ENCODE measurements around the gene AICDA.
"Not testable (repeated sequence)": the region's sequence is repeated elsewhere in the genome, so short reads cannot be mapped to it uniquely, and the experiment has no call there.

The AICDA gene

DNA sequence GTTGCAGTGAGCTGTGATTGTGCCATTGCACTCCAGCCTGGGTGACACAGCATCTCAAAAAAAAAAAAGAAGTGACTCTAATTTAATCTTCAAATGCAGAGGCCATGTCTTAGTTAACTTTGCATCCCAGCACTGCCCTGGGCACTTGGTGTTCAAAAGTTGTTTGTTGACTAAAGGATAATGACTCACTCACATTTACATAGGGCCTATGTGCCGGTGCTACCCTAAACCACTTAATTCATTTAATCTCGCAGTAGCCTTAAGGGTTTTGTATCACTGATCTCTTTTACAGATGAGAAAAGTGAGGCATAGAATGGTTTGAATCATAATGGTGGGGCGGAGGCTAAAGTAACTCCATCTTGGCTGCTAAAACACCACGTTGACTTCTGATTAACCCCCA lies 26.3 kb upstream of the AICDA start:
- no peak for DNase-seq (ENCODE audit: low read depth, low spot score)
- WGBS (ENCODE audit: insufficient coverage, insufficient read length): no CpG with 5 or more reads among the region's 4 CpGs
- H3K27me3 ChIP-seq (ENCODE audit: control insufficient read depth, insufficient read depth, low read length): no peaks in the 10 kb centered on the region
- no peaks in the 10 kb centered on the region for H3K36me3 ChIP-seq (ENCODE audit: control insufficient read depth, insufficient read depth, low read length)
- H3K9me3 ChIP-seq (ENCODE audit: control insufficient read depth, insufficient read depth, low read length): no peaks in the 10 kb centered on the region
- no peak overlapping the region for H3K27ac ChIP-seq (ENCODE audit: low read length)
- no peaks in the 10 kb centered on the region; the same call in 1 of the 2 replicates for H3K4me1 ChIP-seq (ENCODE audit: control insufficient read depth, insufficient read depth, low read length)
- H3K4me3 ChIP-seq (ENCODE audit: low read length): no peak overlapping the region

- Histone ChIP-seq H3K27me3 (ENCODE audit: control insufficient read depth, insufficient read depth, low read length) (no peaks in the 10 kb centered on the region), H3K4me1 (ENCODE audit: control insufficient read depth, insufficient read depth, low read length) (no peaks in the 10 kb centered on the region; the same call in 1 of the 2 replicates), H3K27ac (ENCODE audit: low read length) (no peak overlapping the region), H3K4me3 (ENCODE audit: low read length) (no peak overlapping the region), H3K36me3 (ENCODE audit: control insufficient read depth, insufficient read depth, low read length) (no peaks in the 10 kb centered on the region), H3K9me3 (ENCODE audit: control insufficient read depth, insufficient read depth, low read length) (no peaks in the 10 kb centered on the region)
- no peak for DNase-seq (ENCODE audit: low read depth, low spot score)
- no CpG with 5 or more reads among the region's 4 CpGs for WGBS (ENCODE audit: insufficient coverage, insufficient read length)
Observed at GRCh38 chr12:8637666-8638065, 25.0 kb upstream of the AICDA start.

GRCh38 chr12:8637244-8637643 lies 24.6 kb upstream of the AICDA start:
- Histone ChIP-seq H3K27ac (ENCODE audit: low read length) (no peak overlapping the region), H3K36me3 (ENCODE audit: control insufficient read depth, insufficient read depth, low read length) (no peaks in the 10 kb centered on the region), H3K4me3 (ENCODE audit: low read length) (no peak overlapping the region), H3K9me3 (ENCODE audit: control insufficient read depth, insufficient read depth, low read length) (no peaks in the 10 kb centered on the region), H3K4me1 (ENCODE audit: control insufficient read depth, insufficient read depth, low read length) (no peaks in the 10 kb centered on the region; the same call in 1 of the 2 replicates), H3K27me3 (ENCODE audit: control insufficient read depth, insufficient read depth, low read length) (no peaks in the 10 kb centered on the region)
- DNase-seq (ENCODE audit: low read depth, low spot score): no peak
- no CpG with 5 or more reads among the region's 7 CpGs for WGBS (ENCODE audit: insufficient coverage, insufficient read length)

DNA sequence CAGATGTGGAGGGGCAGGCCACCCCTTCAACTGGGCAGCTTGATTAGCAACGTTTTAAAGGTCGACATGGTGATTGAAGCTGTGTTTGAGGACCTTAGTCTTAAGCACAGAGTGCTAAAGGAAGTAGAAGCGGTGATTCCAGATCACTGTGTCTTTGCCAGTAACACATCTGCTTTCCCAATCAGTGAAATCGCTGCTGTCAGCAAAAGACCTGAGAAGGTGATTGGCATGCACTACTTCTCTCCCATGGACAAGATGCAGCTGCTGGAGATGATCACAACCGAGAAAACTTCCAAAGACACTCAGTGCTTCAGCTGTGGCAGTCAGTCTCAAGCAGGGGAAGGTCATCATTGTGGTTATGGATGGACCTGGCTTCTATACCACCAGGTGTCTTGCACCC lies 23.9 kb upstream of the AICDA start:
- Histone ChIP-seq H3K36me3 (ENCODE audit: control insufficient read depth, insufficient read depth, low read length) (no peaks in the 10 kb centered on the region), H3K4me3 (ENCODE audit: low read length) (no peak overlapping the region), H3K4me1 (ENCODE audit: control insufficient read depth, insufficient read depth, low read length) (no peaks in the 10 kb centered on the region; the same call in 1 of the 2 replicates), H3K27me3 (ENCODE audit: control insufficient read depth, insufficient read depth, low read length) (no peaks in the 10 kb centered on the region), H3K27ac (ENCODE audit: low read length) (no peak overlapping the region), H3K9me3 (ENCODE audit: control insufficient read depth, insufficient read depth, low read length) (no peaks in the 10 kb centered on the region)
- no peak for DNase-seq (ENCODE audit: low read depth, low spot score)
- WGBS (ENCODE audit: insufficient coverage, insufficient read length): no CpG with 5 or more reads among the region's 5 CpGs

- DNase-seq (ENCODE audit: low read depth, low spot score); H3K27ac ChIP-seq (ENCODE audit: low read length): not testable (repeated sequence)
Observed at GRCh38 chr12:8636007-8636346, 23.3 kb upstream of the AICDA start.

GRCh38 chr12:8635342-8636006 lies 22.8 kb upstream of the AICDA start:
- H3K36me3 ChIP-seq (ENCODE audit: control insufficient read depth, insufficient read depth, low read length); DNase-seq (ENCODE audit: low read depth, low spot score); H3K4me3 ChIP-seq (ENCODE audit: low read length); H3K27me3 ChIP-seq (ENCODE audit: control insufficient read depth, insufficient read depth, low read length); H3K27ac ChIP-seq (ENCODE audit: low read length); H3K9me3 ChIP-seq (ENCODE audit: control insufficient read depth, insufficient read depth, low read length); H3K4me1 ChIP-seq (ENCODE audit: control insufficient read depth, insufficient read depth, low read length): not testable (repeated sequence)
- WGBS (ENCODE audit: insufficient coverage, insufficient read length): no CpG with 5 or more reads among the region's 9 CpGs

More at GRCh38 chr12:8636007-8636346, 23.3 kb upstream of the AICDA start:
- no CpG with 5 or more reads among the region's 8 CpGs for WGBS (ENCODE audit: insufficient coverage, insufficient read length)
- not testable (repeated sequence) for H3K27me3 ChIP-seq (ENCODE audit: control insufficient read depth, insufficient read depth, low read length); H3K9me3 ChIP-seq (ENCODE audit: control insufficient read depth, insufficient read depth, low read length); H3K4me3 ChIP-seq (ENCODE audit: low read length); H3K36me3 ChIP-seq (ENCODE audit: control insufficient read depth, insufficient read depth, low read length); H3K4me1 ChIP-seq (ENCODE audit: control insufficient read depth, insufficient read depth, low read length)

DNA sequence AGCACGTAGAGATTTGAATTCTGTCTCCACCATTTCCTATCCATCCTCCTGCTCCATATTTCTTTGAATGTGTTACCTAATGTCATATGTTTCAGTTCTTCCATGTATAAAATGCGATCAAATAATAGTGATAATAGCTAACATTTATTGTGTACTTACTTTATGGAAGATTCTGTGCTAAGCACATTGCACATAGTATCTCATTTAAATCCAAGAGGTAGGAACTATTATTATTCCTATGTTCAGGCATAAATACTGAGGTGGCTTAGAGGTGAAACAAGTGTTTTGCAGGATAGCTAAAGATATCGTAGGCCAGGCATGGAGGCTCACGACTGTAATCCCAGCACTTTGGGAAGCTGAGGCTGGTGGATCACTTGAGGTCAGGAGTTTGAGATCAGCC lies 17.5 kb upstream of the AICDA start:
- DNase-seq (ENCODE audit: low read depth, low spot score): no peak
- WGBS (ENCODE audit: insufficient coverage, insufficient read length): no CpG with 5 or more reads among the region's 4 CpGs
- H3K27me3 ChIP-seq (ENCODE audit: control insufficient read depth, insufficient read depth, low read length): no peaks in the 10 kb centered on the region
- H3K4me3 ChIP-seq (ENCODE audit: low read length): no peak overlapping the region
- no peaks in the 10 kb centered on the region for H3K4me1 ChIP-seq (ENCODE audit: control insufficient read depth, insufficient read depth, low read length)
- H3K27ac ChIP-seq (ENCODE audit: low read length): no peak overlapping the region
- H3K9me3 ChIP-seq (ENCODE audit: control insufficient read depth, insufficient read depth, low read length): no peaks in the 10 kb centered on the region
- no peaks in the 10 kb centered on the region for H3K36me3 ChIP-seq (ENCODE audit: control insufficient read depth, insufficient read depth, low read length)

DNA sequence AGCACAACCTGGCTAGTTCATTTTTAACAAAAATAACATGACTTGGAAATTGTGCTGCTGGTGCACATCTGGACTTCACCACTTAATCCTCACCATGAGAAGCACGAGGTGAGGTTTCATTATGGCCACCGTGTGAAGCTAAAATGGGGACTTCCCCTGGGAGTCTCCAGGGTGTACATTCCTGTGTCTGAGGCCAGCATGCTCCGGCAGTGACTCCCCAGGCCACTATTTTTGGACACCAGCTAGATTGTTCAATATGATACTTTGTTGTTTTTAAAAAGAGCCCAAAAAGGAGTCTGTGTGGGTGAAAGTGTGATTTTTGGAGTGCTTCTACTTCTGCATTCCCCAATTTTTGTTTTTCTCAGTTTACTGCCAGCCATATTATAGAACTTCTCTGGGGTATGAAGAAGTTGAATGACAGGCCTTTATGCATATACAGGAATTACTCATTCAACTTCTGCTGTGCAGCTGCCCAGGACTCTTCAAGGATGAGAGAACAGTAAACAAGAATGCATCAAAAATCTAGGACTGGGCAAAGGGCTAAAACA lies 16.9 kb upstream of the AICDA start:
- Histone ChIP-seq H3K27ac (ENCODE audit: low read length) (no peak overlapping the region), H3K9me3 (ENCODE audit: control insufficient read depth, insufficient read depth, low read length) (no peaks in the 10 kb centered on the region), H3K36me3 (ENCODE audit: control insufficient read depth, insufficient read depth, low read length) (no peaks in the 10 kb centered on the region), H3K4me1 (ENCODE audit: control insufficient read depth, insufficient read depth, low read length) (no peaks in the 10 kb centered on the region), H3K4me3 (ENCODE audit: low read length) (no peak overlapping the region), H3K27me3 (ENCODE audit: control insufficient read depth, insufficient read depth, low read length) (no peaks in the 10 kb centered on the region)
- no peak for DNase-seq (ENCODE audit: low read depth, low spot score)
- no CpG with 5 or more reads among the region's 3 CpGs for WGBS (ENCODE audit: insufficient coverage, insufficient read length)

DNA sequence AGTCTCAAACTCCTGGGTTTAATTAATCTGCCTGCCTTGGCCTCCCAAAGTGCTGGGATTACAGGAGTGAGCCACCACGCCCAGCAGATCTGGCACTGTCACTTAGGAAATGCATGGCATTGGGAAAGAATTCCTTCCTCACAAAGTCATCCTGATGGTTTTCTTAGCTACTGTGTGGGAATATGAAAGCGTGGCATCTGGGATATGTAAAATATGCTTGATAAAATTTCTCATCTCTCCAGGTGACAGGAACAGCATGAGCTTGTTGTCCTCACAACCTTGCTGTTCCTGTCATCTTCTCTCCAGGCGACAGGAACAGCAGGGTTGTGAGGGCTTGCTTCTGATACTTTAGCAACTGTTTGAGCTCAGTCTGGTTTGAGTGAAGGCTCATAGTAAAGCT lies 16.1 kb upstream of the AICDA start:
- H3K4me1 ChIP-seq (ENCODE audit: control insufficient read depth, insufficient read depth, low read length): no peaks in the 10 kb centered on the region
- no CpG with 5 or more reads among the region's 3 CpGs for WGBS (ENCODE audit: insufficient coverage, insufficient read length)
- H3K4me3 ChIP-seq (ENCODE audit: low read length): no peak overlapping the region
- H3K9me3 ChIP-seq (ENCODE audit: control insufficient read depth, insufficient read depth, low read length): no peaks in the 10 kb centered on the region
- no peak for DNase-seq (ENCODE audit: low read depth, low spot score)
- H3K27ac ChIP-seq (ENCODE audit: low read length): no peak overlapping the region
- no peaks in the 10 kb centered on the region for H3K36me3 ChIP-seq (ENCODE audit: control insufficient read depth, insufficient read depth, low read length)
- H3K27me3 ChIP-seq (ENCODE audit: control insufficient read depth, insufficient read depth, low read length): no peaks in the 10 kb centered on the region

DNA sequence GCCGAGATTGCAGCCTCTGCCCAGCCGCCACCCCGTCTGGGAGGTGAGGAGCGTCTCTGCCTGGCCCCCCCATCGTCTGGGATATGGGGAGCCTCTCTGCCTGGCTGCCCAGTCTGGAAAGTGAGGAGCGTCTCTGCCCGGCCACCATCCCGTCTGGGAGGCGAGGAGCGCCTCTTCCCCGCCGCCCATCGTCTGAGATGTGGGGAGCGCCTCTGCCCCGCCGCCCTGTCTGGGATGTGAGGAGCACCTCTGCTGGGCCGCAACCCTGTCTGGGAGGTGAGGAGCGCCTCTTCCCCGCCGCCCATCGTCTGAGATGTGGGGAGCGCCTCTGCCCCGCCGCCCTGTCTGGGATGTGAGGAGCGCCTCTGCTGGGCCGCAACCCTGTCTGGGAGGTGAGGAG lies 12.1 kb upstream of the AICDA start:
- not testable (repeated sequence) for H3K36me3 ChIP-seq (ENCODE audit: control insufficient read depth, insufficient read depth, low read length); H3K27me3 ChIP-seq (ENCODE audit: control insufficient read depth, insufficient read depth, low read length); H3K9me3 ChIP-seq (ENCODE audit: control insufficient read depth, insufficient read depth, low read length); H3K4me1 ChIP-seq (ENCODE audit: control insufficient read depth, insufficient read depth, low read length); DNase-seq (ENCODE audit: low read depth, low spot score); H3K27ac ChIP-seq (ENCODE audit: low read length); H3K4me3 ChIP-seq (ENCODE audit: low read length)
- WGBS (ENCODE audit: insufficient coverage, insufficient read length): no CpG with 5 or more reads among the region's 26 CpGs

DNA sequence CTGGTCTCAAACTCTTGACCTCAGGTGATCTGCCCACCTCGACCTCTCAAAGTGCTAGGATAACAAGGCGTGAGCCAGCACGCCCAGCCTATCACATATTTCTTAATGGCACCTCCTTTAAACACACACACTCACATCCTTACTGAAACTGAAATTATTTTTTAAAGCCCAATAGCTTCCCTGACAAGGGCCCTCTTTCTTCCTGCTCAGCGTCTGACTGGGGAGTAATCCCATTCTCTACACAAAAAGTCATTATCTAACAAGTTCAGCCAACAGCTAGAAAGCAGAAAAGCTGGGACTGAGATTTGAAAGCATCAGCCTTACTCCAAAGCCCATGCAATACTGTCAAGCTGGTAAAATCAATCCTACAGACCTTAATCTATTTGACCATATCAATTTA lies 10.0 kb upstream of the AICDA start:
- H3K4me3 ChIP-seq (ENCODE audit: low read length): no peak overlapping the region
- no peaks in the 10 kb centered on the region for H3K9me3 ChIP-seq (ENCODE audit: control insufficient read depth, insufficient read depth, low read length)
- H3K27ac ChIP-seq (ENCODE audit: low read length): no peak overlapping the region
- no peaks in the 10 kb centered on the region for H3K27me3 ChIP-seq (ENCODE audit: control insufficient read depth, insufficient read depth, low read length)
- no peaks in the 10 kb centered on the region for H3K36me3 ChIP-seq (ENCODE audit: control insufficient read depth, insufficient read depth, low read length)
- WGBS (ENCODE audit: insufficient coverage, insufficient read length): no CpG with 5 or more reads among the region's 4 CpGs
- DNase-seq (ENCODE audit: low read depth, low spot score): no peak
- no peaks in the 10 kb centered on the region for H3K4me1 ChIP-seq (ENCODE audit: control insufficient read depth, insufficient read depth, low read length)

Data from iPS DF 6.9 (cell line).